Neural cell (in vitro differentiated cells): ENCODE data around the gene CNOT4. TPM values are rescaled to one million over a fixed set of nuclear protein-coding genes. Genes with fewer than 3 reads are reported as not detected.

Experiments
- H2AFZ ChIP-seq: fragments of 200-600, 300-800 bp; sonication (generic), shearing (Covaris generic); 2 replicates; pipeline ENCODE4 v1.6.0; 2014; ENCODE audit warnings: low read depth, mild to moderate bottlenecking, antibody characterized with exemption, low read length, moderate library complexity
- H3F3A ChIP-seq: fragments of 200-600 bp; shearing (Covaris generic); 2 replicates; pipeline ENCODE4 v1.6.1; 2016; ENCODE audit warnings: mild to moderate bottlenecking, moderate library complexity, mixed read lengths, antibody characterized with exemption, low read length; ENCODE audit not compliant: insufficient read depth, poor library complexity, severe bottlenecking
- H3K27ac ChIP-seq: fragments of 200-600, 300-800 bp; sonication (generic), shearing (Covaris generic); 2 replicates; pipeline ENCODE4 v1.5.1; 2014; ENCODE audit warnings: mild to moderate bottlenecking, low read length, moderate library complexity
- H3K27me3 ChIP-seq: fragments of 300-800, 200-600 bp; sonication (generic), shearing (Covaris generic); 2 replicates; pipeline ENCODE4 v1.6.0; 2014; ENCODE audit warnings: mild to moderate bottlenecking, low read depth, low read length, moderate library complexity; ENCODE audit not compliant: insufficient read depth
- H3K36me3 ChIP-seq: fragments of 300-800, 200-600 bp; sonication (generic), shearing (Covaris generic); 2 replicates; pipeline ENCODE4 v1.5.1; 2014; ENCODE audit warnings: mild to moderate bottlenecking, antibody characterized with exemption, low read length, moderate library complexity; ENCODE audit not compliant: insufficient read depth
- H3K4me2 ChIP-seq: fragments of 300-800, 200-600 bp; sonication (generic), shearing (Covaris generic); 2 replicates; pipeline ENCODE4 v1.6.0; 2014; ENCODE audit warnings: mild to moderate bottlenecking, low read length
- H3K4me3 ChIP-seq: fragments of 300-800, 200-600 bp; sonication (generic), shearing (Covaris generic); 2 replicates; pipeline ENCODE4 v1.5.1; 2014; ENCODE audit warnings: mild to moderate bottlenecking, low read length, moderate library complexity
- H3K79me2 ChIP-seq: fragments of 200-600 bp; shearing (Covaris generic); replicated peaks from 2 replicates; pipeline ENCODE4 v1.6.0; 2014; ENCODE audit warnings: mild to moderate bottlenecking, low read length, moderate library complexity; ENCODE audit not compliant: insufficient read depth
- H3K9ac ChIP-seq: fragments of 300-800, 200-600 bp; sonication (generic), shearing (Covaris generic); 2 replicates; pipeline ENCODE4 v1.6.1; 2016; ENCODE audit warnings: mild to moderate bottlenecking, low read length, mixed read lengths
- H3K9me2 ChIP-seq: fragments of 200-600 bp; shearing (Covaris generic); 2 replicates; pipeline ENCODE4 v1.6.1; 2016; ENCODE audit warnings: mild to moderate bottlenecking, low read length, mixed read lengths; ENCODE audit not compliant: insufficient read depth
- H3K9me3 ChIP-seq: fragments of 200-600, 300-800 bp; sonication (generic), shearing (Covaris generic); 2 replicates; pipeline ENCODE4 v1.6.1; 2016; ENCODE audit warnings: mild to moderate bottlenecking, mixed run types, low read length, moderate library complexity, mixed read lengths
- H4K20me1 ChIP-seq: fragments of 200-600 bp; shearing (Covaris generic); 2 replicates; pipeline ENCODE4 v1.6.1; 2016; ENCODE audit warnings: mild to moderate bottlenecking, mixed run types; ENCODE audit not compliant: insufficient read depth
- CTCF ChIP-seq: fragments of 450-650 bp; IDR thresholded peaks from 2 replicates; pipeline ENCODE4 v1.5.1; 2014; ENCODE audit warnings: antibody characterized with exemption, mild to moderate bottlenecking, moderate library complexity; ENCODE audit not compliant: poor library complexity, severe bottlenecking
- EP300 ChIP-seq: fragments of 450-650 bp; conservative IDR thresholded peaks from 2 replicates; pipeline ENCODE4 v1.6.1; 2014; ENCODE audit warnings: antibody characterized with exemption, mild to moderate bottlenecking, moderate library complexity; ENCODE audit not compliant: poor library complexity, severe bottlenecking
- EZH2 ChIP-seq: fragments of 200-600, 300-800 bp; shearing (Covaris generic), sonication (generic); IDR thresholded peaks from 2 replicates; pipeline ENCODE4 v1.6.1; 2014; ENCODE audit warnings: antibody characterized with exemption, low read length, borderline replicate concordance, mild to moderate bottlenecking; ENCODE audit not compliant: insufficient read depth, poor library complexity, severe bottlenecking
- MXI1 ChIP-seq: fragments of 450-650 bp; conservative IDR thresholded peaks from 2 replicates; pipeline ENCODE4 v1.6.1; 2014; ENCODE audit warnings: antibody characterized with exemption, mild to moderate bottlenecking; ENCODE audit not compliant: poor library complexity, severe bottlenecking
- POLR2AphosphoS5 ChIP-seq: IDR thresholded peaks from 2 replicates; pipeline ENCODE4 v1.6.1; 2012
- RAD21 ChIP-seq: fragments of 450-650 bp; conservative IDR thresholded peaks from 2 replicates; pipeline ENCODE4 v1.6.1; 2014; ENCODE audit warnings: antibody characterized with exemption, mild to moderate bottlenecking, moderate library complexity
- REST ChIP-seq: IDR thresholded peaks from 2 replicates; pipeline ENCODE4 v1.6.1; 2012; ENCODE audit warnings: borderline replicate concordance
- SMC3 ChIP-seq: fragments of 450-650 bp; conservative IDR thresholded peaks from 2 replicates; pipeline ENCODE4 v1.6.1; 2014; ENCODE audit warnings: antibody characterized with exemption, mild to moderate bottlenecking, moderate library complexity; ENCODE audit not compliant: poor library complexity
- TAF1 ChIP-seq: IDR thresholded peaks from 2 replicates; pipeline ENCODE4 v1.6.1; 2012; ENCODE audit warnings: low read depth
- polyA plus RNA-seq: library from polyadenylated mRNA; depleted of rRNA; stranded (reverse); fragments of >200 nt; gene quantifications from 2 replicates; pipeline ENCODE4 v1.2.3, GENCODE V29; 2014

The CNOT4 gene
- polyA plus RNA-seq, 1 donor from 2014 or later = 6.4 TPM

- no peaks in the 10 kb centered on the region for H3K9me2 ChIP-seq
- H3K27ac ChIP-seq = no peak overlapping the region
- peaks cover 5% of the 10 kb centered on the region for H3K36me3 ChIP-seq
- H3F3A ChIP-seq = no peaks in the 10 kb centered on the region
- no peaks in the 10 kb centered on the region for H3K79me2 ChIP-seq
- TF ChIP-seq EP300 = no peak
- no peak for TF ChIP-seq SMC3
- TF ChIP-seq EZH2 = no peak
- no peak for TF ChIP-seq POLR2AphosphoS5
- TF ChIP-seq REST = no peak
- TF ChIP-seq CTCF = no peak
- no peak for TF ChIP-seq RAD21
- TF ChIP-seq MXI1 = no peak
- no peak for TF ChIP-seq TAF1
- no peak overlapping the region for H3K4me2 ChIP-seq
- H3K27me3 ChIP-seq = no peaks in the 10 kb centered on the region
- H3K4me3 ChIP-seq = no peak overlapping the region
- H4K20me1 ChIP-seq = no peaks in the 10 kb centered on the region
- no peaks in the 10 kb centered on the region for H3K9me3 ChIP-seq
- H3K9ac ChIP-seq = no peak overlapping the region
- no peak overlapping the region for H2AFZ ChIP-seq
Measured at GRCh38 chr7:135392701-135393100, 117.2 kb downstream of the CNOT4 start.

GRCh38 chr7:135391514-135391913 is 118.4 kb downstream of the CNOT4 start:
- H3K4me3 ChIP-seq = no peak overlapping the region
- no peak overlapping the region for H3K4me2 ChIP-seq
- H2AFZ ChIP-seq = no peak overlapping the region
- H3K9me2 ChIP-seq = no peaks in the 10 kb centered on the region
- no peaks in the 10 kb centered on the region for H3K9me3 ChIP-seq
- no peak overlapping the region for H3K9ac ChIP-seq
- H3K27ac ChIP-seq = no peak overlapping the region
- H4K20me1 ChIP-seq = no peaks in the 10 kb centered on the region
- no peaks in the 10 kb centered on the region for H3K79me2 ChIP-seq
- H3F3A ChIP-seq = no peaks in the 10 kb centered on the region
- no peak for TF ChIP-seq CTCF
- H3K36me3 ChIP-seq = peaks cover 5% of the 10 kb centered on the region
- H3K27me3 ChIP-seq = no peaks in the 10 kb centered on the region
